Mucosa of descending colon (tissue), 3 donors: ENCODE results near the gene EOGT. TPM values are rescaled to one million over a fixed set of nuclear protein-coding genes. Genes with fewer than 3 reads are reported as not detected.
A peak's percentile ranks its signal among the peaks of the same experiment; 100 is the strongest.

Source experiments
- ATAC-seq: fragments of 200-7000 bp; cut with Tn5 transposase; one replicate; pipeline ENCODE4 v1.9.1; 2020; ENCODE audit warnings: mild to moderate bottlenecking, moderate library complexity
- DNase-seq, 3 donors: peaks; one replicate each; pipeline ENCODE4 v3.0.0-alpha.2; 2020
- H3K36me3 ChIP-seq: fragments of 200-600 bp; one replicate; pipeline ENCODE4 v1.8.0; 2021; ENCODE audit warnings: low read depth, mild to moderate bottlenecking
- H3K4me1 ChIP-seq: fragments of 200-600 bp; one replicate; pipeline ENCODE4 v1.8.0; 2021; ENCODE audit warnings: low read depth, mild to moderate bottlenecking
- H3K4me3 ChIP-seq: fragments of 200-600 bp; one replicate; pipeline ENCODE4 v1.8.0; 2021; ENCODE audit warnings: mild to moderate bottlenecking
- H3K9me3 ChIP-seq: fragments of 200-600 bp; one replicate; pipeline ENCODE4 v1.8.0; 2021; ENCODE audit warnings: mild to moderate bottlenecking
- intact Hi-C, 2 donors: fragments of 100-400 bp; cut with DNase I in 1 of 2; cut with micrococcal nuclease in 1 of 2; formaldehyde crosslinking; loops; one replicate each; pipeline versions ENCODE4 v1.11.0 to v1.11.1; 2022; cut with DNase I, micrococcal nuclease
- total RNA-seq, 3 donors: library from RNA; stranded (reverse); fragmentation: NEBNext Ultra II Directional in 2 of 3; extraction: Animal tissue kit (Norgen Biotek cat#: 25700) in 2 of 3; gene quantifications; one replicate each; pipeline versions ENCODE4 v1.2.1 to v1.2.4, GENCODE V29; 2021 to 2023
- TF ChIP-seq, protein P1 (sequence below): fragments of 200-600 bp; IDR thresholded peaks from one replicate; pipeline ENCODE4 v1.8.0; 2022; ENCODE audit warnings: antibody characterized with exemption, mild to moderate bottlenecking
- donor health status: DM: no; HTN: no; CAD: no; lungs with moderate emphysema.
- donor health status: DM: no; HTN: no; CAD: no.
- donor health status: DM: no; HTN: yes; CAD: no.

Gene EOGT
- total RNA-seq, 3 donors from 2014 or later: 16.9 to 27.3 (median 17.4) TPM

DNA sequence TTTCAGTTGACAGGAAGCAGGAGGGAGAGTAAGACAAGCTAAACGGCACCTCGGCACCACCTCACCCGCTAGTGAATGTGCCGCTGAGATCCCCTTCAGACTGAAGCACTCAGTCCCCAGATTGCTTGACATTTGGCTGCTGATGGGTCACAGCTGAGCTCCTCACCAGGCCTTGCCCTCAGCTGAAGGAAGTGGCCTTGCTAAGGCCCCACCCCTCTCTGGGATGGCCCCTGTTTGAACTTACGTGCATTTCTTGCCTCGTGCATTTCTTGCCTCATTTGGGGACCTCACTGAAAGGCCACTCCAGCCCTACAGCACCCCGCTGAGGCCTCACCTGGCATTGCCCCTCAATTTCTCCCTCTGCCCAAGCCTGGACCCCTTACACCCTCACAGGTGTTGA lies 39.8 kb downstream of the EOGT start:
- TF ChIP-seq, protein P1, sequence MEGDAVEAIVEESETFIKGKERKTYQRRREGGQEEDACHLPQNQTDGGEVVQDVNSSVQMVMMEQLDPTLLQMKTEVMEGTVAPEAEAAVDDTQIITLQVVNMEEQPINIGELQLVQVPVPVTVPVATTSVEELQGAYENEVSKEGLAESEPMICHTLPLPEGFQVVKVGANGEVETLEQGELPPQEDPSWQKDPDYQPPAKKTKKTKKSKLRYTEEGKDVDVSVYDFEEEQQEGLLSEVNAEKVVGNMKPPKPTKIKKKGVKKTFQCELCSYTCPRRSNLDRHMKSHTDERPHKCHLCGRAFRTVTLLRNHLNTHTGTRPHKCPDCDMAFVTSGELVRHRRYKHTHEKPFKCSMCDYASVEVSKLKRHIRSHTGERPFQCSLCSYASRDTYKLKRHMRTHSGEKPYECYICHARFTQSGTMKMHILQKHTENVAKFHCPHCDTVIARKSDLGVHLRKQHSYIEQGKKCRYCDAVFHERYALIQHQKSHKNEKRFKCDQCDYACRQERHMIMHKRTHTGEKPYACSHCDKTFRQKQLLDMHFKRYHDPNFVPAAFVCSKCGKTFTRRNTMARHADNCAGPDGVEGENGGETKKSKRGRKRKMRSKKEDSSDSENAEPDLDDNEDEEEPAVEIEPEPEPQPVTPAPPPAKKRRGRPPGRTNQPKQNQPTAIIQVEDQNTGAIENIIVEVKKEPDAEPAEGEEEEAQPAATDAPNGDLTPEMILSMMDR: no peak
- Histone ChIP-seq H3K4me1 (no peaks in the 10 kb centered on the region), H3K36me3 (no peaks in the 10 kb centered on the region), H3K4me3 (no peak overlapping the region), H3K9me3 (no peaks in the 10 kb centered on the region)
- ATAC-seq (no peak), DNase-seq (no peak)
- intact Hi-C loops: no loop called here

DNA sequence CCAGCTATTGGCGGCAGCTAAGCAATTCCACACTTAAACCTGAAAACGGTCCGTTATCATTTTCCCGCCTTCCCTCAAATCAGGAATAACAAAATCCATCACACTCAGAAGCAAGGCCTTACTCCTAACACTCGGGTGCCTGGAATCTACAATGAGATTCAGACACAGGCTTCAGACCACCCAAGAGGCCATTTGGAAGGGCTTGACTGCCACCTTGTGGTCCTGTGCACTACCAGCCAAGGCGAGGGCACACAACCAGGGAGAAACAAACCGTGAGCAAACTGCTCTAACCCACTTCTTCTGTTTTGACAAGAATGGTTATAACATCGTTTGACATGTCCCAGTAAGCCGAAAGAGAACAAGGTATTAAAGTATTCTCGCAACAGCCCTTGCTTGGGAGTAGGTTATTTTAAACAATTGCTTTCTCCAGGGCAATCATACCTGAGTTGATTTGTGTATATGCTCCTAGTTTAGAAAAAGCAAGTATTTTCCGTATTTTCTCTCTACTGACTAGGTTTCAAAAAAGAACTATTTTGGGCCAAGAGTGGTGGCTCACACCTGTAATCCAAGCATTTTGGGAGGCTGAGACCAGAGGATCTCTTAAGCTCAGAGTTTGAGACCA lies 41.0 kb downstream of the EOGT start:
- TF ChIP-seq, protein P1: no peak
- peak in 2 of 3 donors; percentile 40 to 42 for DNase-seq
- intact Hi-C loops: no loop called here
- Histone ChIP-seq H3K36me3 (no peaks in the 10 kb centered on the region), H3K9me3 (no peaks in the 10 kb centered on the region), H3K4me3 (no peak overlapping the region), H3K4me1 (no peaks in the 10 kb centered on the region)
- ATAC-seq: peak; percentile 46

DNA sequence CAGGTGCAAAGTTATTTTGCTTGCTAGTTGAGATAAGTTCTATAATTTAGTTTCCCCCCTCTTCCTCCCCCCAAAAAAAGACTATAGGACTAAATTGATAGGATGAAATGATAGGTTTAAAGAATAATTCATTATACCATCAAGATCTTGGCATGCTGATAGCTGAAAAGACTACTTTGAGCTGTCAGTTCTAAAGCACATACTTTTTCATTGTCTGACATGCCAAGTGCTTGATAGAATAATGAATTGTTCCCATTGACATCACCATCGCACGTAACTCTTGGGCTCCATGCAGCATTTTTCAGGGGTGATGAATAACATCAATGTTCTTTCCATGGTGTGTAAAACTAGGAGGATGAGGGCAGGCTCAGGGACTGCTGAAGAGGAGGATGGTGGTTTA lies 48.8 kb downstream of the EOGT start:
- H3K36me3 ChIP-seq: no peaks in the 10 kb centered on the region
- DNase-seq (no peak), ATAC-seq (no peak)
- intact Hi-C loops: no loop called here
- H3K4me3 ChIP-seq: no peak overlapping the region
- TF ChIP-seq, protein P1: no peak
- H3K4me1 ChIP-seq: no peaks in the 10 kb centered on the region
- no peaks in the 10 kb centered on the region for H3K9me3 ChIP-seq

DNA sequence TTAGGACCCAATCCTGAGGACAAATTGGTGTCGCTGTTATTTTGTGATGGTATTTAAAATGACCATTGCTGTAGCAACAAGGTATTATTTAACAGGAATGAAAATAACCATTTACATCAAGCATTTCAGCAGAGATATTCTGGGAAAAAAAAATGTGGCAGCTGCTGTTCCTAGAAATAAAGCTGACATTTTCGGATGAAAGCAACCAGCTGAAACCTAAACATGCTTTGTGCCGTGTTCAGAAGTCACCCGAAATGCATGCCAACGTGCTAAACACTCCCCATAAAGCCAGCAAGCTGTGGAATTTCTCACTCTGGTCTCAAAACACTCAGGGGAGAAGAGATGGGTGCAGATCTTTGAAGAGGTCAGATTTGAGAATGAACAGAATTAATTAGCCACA lies 49.6 kb downstream of the EOGT start:
- DNase-seq: no peak
- intact Hi-C loops: no loop called here
- H3K36me3 ChIP-seq: no peaks in the 10 kb centered on the region
- no peak for ATAC-seq
- TF ChIP-seq, protein P1: no peak
- H3K4me1 ChIP-seq: no peaks in the 10 kb centered on the region
- H3K4me3 ChIP-seq: no peak overlapping the region
- no peaks in the 10 kb centered on the region for H3K9me3 ChIP-seq

DNA sequence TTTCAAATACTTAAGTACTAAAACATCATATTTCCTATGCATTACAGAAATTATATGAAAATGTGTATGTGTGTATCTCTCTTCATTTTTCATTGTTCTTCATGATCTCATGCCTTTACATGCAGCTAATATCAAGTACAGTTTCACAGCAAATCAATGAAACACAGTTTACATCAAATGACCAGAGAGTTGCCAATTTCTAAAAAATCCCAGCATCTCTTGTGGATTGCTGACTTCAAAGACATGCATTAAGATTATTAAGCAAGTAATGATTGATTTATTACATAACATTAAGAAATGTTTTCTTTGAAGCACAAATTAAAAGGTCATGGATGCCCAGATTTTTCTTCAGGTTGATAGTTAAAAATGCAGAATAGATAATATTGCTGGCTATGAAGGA lies 50.1 kb downstream of the EOGT start:
- no peaks in the 10 kb centered on the region for H3K36me3 ChIP-seq
- H3K9me3 ChIP-seq: no peaks in the 10 kb centered on the region
- H3K4me1 ChIP-seq: no peaks in the 10 kb centered on the region
- no peak for DNase-seq
- intact Hi-C loops: no loop called here
- ATAC-seq: no peak
- TF ChIP-seq, protein P1: no peak
- H3K4me3 ChIP-seq: no peak overlapping the region

DNA sequence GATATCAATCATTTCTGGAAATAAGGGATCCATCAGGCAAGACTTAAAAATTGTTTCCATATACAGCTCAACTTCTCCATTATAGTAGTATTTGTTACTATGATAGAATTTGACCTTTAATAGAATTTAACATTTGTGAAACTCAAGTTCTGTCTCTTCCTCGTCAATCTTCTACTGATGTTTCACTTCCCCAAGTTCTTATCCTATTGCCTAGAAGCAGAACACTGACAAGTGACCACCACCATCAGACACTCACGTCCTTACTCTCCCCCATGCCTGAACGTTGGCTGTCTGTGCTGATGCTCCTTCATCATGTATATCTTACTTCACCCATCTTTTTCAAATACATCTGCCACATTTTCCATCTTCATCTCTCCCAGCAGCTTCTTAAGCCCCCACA lies 54.6 kb downstream of the EOGT start:
- no peak for ATAC-seq
- Histone ChIP-seq H3K36me3 (no peaks in the 10 kb centered on the region), H3K4me3 (no peak overlapping the region), H3K4me1 (no peaks in the 10 kb centered on the region), H3K9me3 (no peaks in the 10 kb centered on the region)
- intact Hi-C loops: no loop called here
- TF ChIP-seq, protein P1: no peak
- no peak for DNase-seq
